ENCODE data around the gene LRRC28. TPM values are rescaled to one million over a fixed set of nuclear protein-coding genes. Genes with fewer than 3 reads are reported as not detected.

LRRC28 gene
- total RNA-seq, 1 donor from 2014 or later, result 28.8 TPM

GRCh38 chr15:99241752-99242151 lies 9.5 kb upstream of the LRRC28 start:
- Mint-ChIP-seq H3K27ac (ENCODE audit: unreplicated experiment) (no peak overlapping the region), H3K4me1 (peaks cover 19% of the 10 kb centered on the region), H3K36me3 (ENCODE audit: low read depth) (peaks cover 4% of the 10 kb centered on the region), H3K4me3 (no peak overlapping the region), H3K27me3 (ENCODE audit: low read depth) (no peaks in the 10 kb centered on the region), H3K9me3 (no peaks in the 10 kb centered on the region)
- no peak for TF ChIP-seq CTCF (conservative IDR thresholded peaks at IDR 0.05)
- DNase-seq (ENCODE audit: low read depth, low spot score), result no peak

- TF ChIP-seq CTCF (conservative IDR thresholded peaks at IDR 0.05), result no peak
- peak overlapping the region; percentile 11 for H3K4me3 Mint-ChIP-seq
- peaks cover 25% of the 10 kb centered on the region for H3K4me1 Mint-ChIP-seq
- H3K9me3 Mint-ChIP-seq, result no peaks in the 10 kb centered on the region
- no peaks in the 10 kb centered on the region for H3K27me3 Mint-ChIP-seq (ENCODE audit: low read depth)
- no peaks in the 10 kb centered on the region for H3K36me3 Mint-ChIP-seq (ENCODE audit: low read depth)
- H3K27ac Mint-ChIP-seq (ENCODE audit: unreplicated experiment), result no peak overlapping the region
- DNase-seq (ENCODE audit: low read depth, low spot score), result no peak
Measured at GRCh38 chr15:99244306-99244705, 7.0 kb upstream of the LRRC28 start.

- Mint-ChIP-seq H3K4me1 (peaks cover 32% of the 10 kb centered on the region), H3K36me3 (ENCODE audit: low read depth) (no peaks in the 10 kb centered on the region), H3K4me3 (peak overlapping the region; percentile 47), H3K27me3 (ENCODE audit: low read depth) (no peaks in the 10 kb centered on the region), H3K27ac (ENCODE audit: unreplicated experiment) (no peak overlapping the region), H3K9me3 (no peaks in the 10 kb centered on the region)
- no peak for TF ChIP-seq CTCF (conservative IDR thresholded peaks at IDR 0.05)
- no peak for DNase-seq (ENCODE audit: low read depth, low spot score)
Measured at GRCh38 chr15:99247062-99247461, 4.2 kb upstream of the LRRC28 start.

GRCh38 chr15:99248000-99248715 lies 3.1 kb upstream of the LRRC28 start:
- Mint-ChIP-seq H3K36me3 (ENCODE audit: low read depth) (no peaks in the 10 kb centered on the region), H3K4me1 (peaks cover 30% of the 10 kb centered on the region), H3K9me3 (no peaks in the 10 kb centered on the region), H3K27ac (ENCODE audit: unreplicated experiment) (no peak overlapping the region), H3K27me3 (ENCODE audit: low read depth) (no peaks in the 10 kb centered on the region), H3K4me3 (no peak overlapping the region)
- no peak for DNase-seq (ENCODE audit: low read depth, low spot score)
- no peak for TF ChIP-seq CTCF (conservative IDR thresholded peaks at IDR 0.05)

GRCh38 chr15:99249270-99249841 lies 1.9 kb upstream of the LRRC28 start, which contains the start of gene TTC23:
Gene TTC23, minus strand, starts transcription at chr15:99249581. Its CDS starts 20,869 bp downstream, at chr15:99228712.
- no peak for TF ChIP-seq CTCF (conservative IDR thresholded peaks at IDR 0.05)
- H3K4me3 Mint-ChIP-seq, result no peak within 1 kb of the TSS
- no peaks in the 10 kb centered on the region for H3K9me3 Mint-ChIP-seq
- H3K27me3 Mint-ChIP-seq (ENCODE audit: low read depth), result no peaks in the 10 kb centered on the region
- no peaks in the 10 kb centered on the region for H3K36me3 Mint-ChIP-seq (ENCODE audit: low read depth)
- H3K27ac Mint-ChIP-seq (ENCODE audit: unreplicated experiment), result no peak within 1 kb of the TSS
- DNase-seq (ENCODE audit: low read depth, low spot score), result peak; percentile 12
- peaks cover 31% of the 10 kb centered on the region for H3K4me1 Mint-ChIP-seq
